Lower leg skin (tissue), 3 donors: ENCODE results near the gene GGA2.

ENCODE experiments used
- POLR2A ChIP-seq, 2 donors: fragments of 450-650 bp; IDR thresholded peaks; one replicate each; pipeline ENCODE4 v1.6.1; 2016 to 2017; ENCODE audit warnings: antibody characterized with exemption in 2 of 2, mild to moderate bottlenecking in 1 of 2, moderate library complexity in 1 of 2
- TF ChIP-seq, protein P1 (sequence below), 3 donors: fragments of 450-650 bp; IDR thresholded peaks; one replicate each; pipeline ENCODE4 v1.5.1; 2016; ENCODE audit warnings: antibody characterized with exemption in 3 of 3, mild to moderate bottlenecking in 3 of 3, moderate library complexity in 2 of 3

DNA sequence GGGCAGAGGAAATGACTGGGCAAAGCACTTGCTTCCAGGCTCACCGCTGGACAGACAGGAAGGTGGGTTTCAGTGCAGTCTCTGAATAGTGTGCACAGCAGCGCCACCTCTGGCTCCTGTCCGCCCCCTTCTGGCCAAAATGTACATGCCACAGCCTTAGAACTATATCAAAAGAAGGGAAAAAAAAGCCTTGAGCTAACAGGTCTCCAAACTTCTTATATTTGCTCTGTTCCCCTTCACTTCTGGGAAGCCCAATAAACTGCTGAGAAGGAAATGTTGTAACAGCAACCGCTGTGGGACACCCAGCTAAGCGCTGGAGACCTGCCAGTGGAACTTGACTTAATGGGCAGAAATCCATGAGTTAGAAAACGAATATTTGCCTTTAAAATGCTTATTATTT lies 74.8 kb downstream of the GGA2 start:
- TF ChIP-seq, protein P1, sequence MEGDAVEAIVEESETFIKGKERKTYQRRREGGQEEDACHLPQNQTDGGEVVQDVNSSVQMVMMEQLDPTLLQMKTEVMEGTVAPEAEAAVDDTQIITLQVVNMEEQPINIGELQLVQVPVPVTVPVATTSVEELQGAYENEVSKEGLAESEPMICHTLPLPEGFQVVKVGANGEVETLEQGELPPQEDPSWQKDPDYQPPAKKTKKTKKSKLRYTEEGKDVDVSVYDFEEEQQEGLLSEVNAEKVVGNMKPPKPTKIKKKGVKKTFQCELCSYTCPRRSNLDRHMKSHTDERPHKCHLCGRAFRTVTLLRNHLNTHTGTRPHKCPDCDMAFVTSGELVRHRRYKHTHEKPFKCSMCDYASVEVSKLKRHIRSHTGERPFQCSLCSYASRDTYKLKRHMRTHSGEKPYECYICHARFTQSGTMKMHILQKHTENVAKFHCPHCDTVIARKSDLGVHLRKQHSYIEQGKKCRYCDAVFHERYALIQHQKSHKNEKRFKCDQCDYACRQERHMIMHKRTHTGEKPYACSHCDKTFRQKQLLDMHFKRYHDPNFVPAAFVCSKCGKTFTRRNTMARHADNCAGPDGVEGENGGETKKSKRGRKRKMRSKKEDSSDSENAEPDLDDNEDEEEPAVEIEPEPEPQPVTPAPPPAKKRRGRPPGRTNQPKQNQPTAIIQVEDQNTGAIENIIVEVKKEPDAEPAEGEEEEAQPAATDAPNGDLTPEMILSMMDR (IDR thresholded peaks at IDR 0.05), result peak in 1 of 3 donors; percentile 16
- no peak for TF ChIP-seq POLR2A (IDR thresholded peaks at IDR 0.05)
